ENCODE data around the gene ANKRD36C.
"Not testable (repeated sequence)": the region's sequence is repeated elsewhere in the genome, so short reads cannot be mapped to it uniquely, and the experiment has no call there.

The ANKRD36C gene

GRCh38 chr2:95796249-95797099 is 195.2 kb downstream of the ANKRD36C start:
- not testable (repeated sequence) for FAIRE-seq

- not testable (repeated sequence) for FAIRE-seq
These were observed 197.7 kb downstream of the ANKRD36C start for GRCh38 chr2:95793970-95794369.

- FAIRE-seq = peak; percentile 8
These were observed 201.4 kb downstream of the ANKRD36C start for GRCh38 chr2:95790180-95790579.

- FAIRE-seq = not testable (repeated sequence)
These were observed 202.2 kb downstream of the ANKRD36C start for GRCh38 chr2:95789385-95789784.

GRCh38 chr2:95788642-95789041 is 203.0 kb downstream of the ANKRD36C start:
- not testable (repeated sequence) for FAIRE-seq

Measured in endometrium (tissue), 2 donors.